ENCODE data around the gene KCNH5.

GRCh38 chr14:62916551-62916950 lies 128.7 kb downstream of the KCNH5 start:
- TF ChIP-seq POLR2A (IDR thresholded peaks at IDR 0.05; ENCODE audit: extremely low read depth, insufficient read length) (no peak), CTCF (IDR thresholded peaks at IDR 0.05; ENCODE audit: low read depth, low read length) (no peak)
